Measurements from ENCODE around the gene SLC18A3. TPM values are rescaled to one million over a fixed set of nuclear protein-coding genes. Genes with fewer than 3 reads are reported as not detected.

Gene SLC18A3
- total RNA-seq, 1 donor from 2014 or later, result not detected

- H3K4me3 ChIP-seq (ENCODE audit: low read depth, low read length), result no peak overlapping the region
- H3K27me3 ChIP-seq (ENCODE audit: control insufficient read depth, insufficient read depth, low read length), result peaks cover 85% of the 10 kb centered on the region
- TF ChIP-seq, protein P1, sequence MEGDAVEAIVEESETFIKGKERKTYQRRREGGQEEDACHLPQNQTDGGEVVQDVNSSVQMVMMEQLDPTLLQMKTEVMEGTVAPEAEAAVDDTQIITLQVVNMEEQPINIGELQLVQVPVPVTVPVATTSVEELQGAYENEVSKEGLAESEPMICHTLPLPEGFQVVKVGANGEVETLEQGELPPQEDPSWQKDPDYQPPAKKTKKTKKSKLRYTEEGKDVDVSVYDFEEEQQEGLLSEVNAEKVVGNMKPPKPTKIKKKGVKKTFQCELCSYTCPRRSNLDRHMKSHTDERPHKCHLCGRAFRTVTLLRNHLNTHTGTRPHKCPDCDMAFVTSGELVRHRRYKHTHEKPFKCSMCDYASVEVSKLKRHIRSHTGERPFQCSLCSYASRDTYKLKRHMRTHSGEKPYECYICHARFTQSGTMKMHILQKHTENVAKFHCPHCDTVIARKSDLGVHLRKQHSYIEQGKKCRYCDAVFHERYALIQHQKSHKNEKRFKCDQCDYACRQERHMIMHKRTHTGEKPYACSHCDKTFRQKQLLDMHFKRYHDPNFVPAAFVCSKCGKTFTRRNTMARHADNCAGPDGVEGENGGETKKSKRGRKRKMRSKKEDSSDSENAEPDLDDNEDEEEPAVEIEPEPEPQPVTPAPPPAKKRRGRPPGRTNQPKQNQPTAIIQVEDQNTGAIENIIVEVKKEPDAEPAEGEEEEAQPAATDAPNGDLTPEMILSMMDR (IDR thresholded peaks at IDR 0.05; ENCODE audit: insufficient read depth, low read length, poor library complexity, severe bottlenecking), result no peak
- DNase-seq (ENCODE audit: low read depth), result no peak
- H3K36me3 ChIP-seq (ENCODE audit: control insufficient read depth, insufficient read depth, low read length), result no peaks in the 10 kb centered on the region
Measured at GRCh38 chr10:49610458-49611165, 502 bp downstream of the SLC18A3 start.

DNA sequence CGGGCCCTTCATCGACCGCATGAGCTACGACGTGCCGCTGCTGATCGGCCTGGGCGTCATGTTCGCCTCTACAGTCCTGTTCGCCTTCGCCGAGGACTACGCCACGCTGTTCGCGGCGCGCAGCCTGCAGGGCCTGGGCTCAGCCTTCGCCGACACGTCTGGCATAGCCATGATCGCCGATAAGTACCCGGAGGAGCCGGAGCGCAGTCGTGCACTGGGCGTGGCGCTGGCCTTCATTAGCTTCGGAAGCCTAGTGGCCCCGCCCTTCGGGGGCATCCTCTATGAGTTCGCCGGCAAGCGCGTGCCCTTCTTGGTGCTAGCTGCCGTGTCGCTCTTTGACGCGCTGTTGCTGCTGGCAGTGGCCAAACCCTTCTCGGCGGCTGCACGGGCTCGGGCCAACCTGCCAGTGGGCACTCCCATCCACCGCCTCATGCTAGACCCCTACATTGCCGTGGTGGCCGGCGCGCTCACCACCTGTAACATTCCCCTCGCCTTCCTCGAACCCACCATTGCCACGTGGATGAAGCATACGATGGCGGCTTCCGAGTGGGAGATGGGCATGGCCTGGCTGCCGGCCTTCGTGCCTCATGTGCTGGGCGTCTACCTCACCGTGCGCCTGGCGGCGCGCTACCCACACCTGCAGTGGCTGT lies 1.2 kb downstream of the SLC18A3 start:
- no peak for DNase-seq (ENCODE audit: low read depth)
- Histone ChIP-seq H3K36me3 (ENCODE audit: control insufficient read depth, insufficient read depth, low read length) (no peaks in the 10 kb centered on the region), H3K27me3 (ENCODE audit: control insufficient read depth, insufficient read depth, low read length) (peaks cover 91% of the 10 kb centered on the region), H3K4me3 (ENCODE audit: low read depth, low read length) (no peak overlapping the region)
- TF ChIP-seq, protein P1 (IDR thresholded peaks at IDR 0.05; ENCODE audit: insufficient read depth, low read length, poor library complexity, severe bottlenecking), result no peak

GRCh38 chr10:49611816-49612512 lies 1.9 kb downstream of the SLC18A3 start:
- no peak for DNase-seq (ENCODE audit: low read depth)
- Histone ChIP-seq H3K27me3 (ENCODE audit: control insufficient read depth, insufficient read depth, low read length) (peaks cover 96% of the 10 kb centered on the region), H3K36me3 (ENCODE audit: control insufficient read depth, insufficient read depth, low read length) (no peaks in the 10 kb centered on the region), H3K4me3 (ENCODE audit: low read depth, low read length) (no peak overlapping the region)
- TF ChIP-seq, protein P1 (IDR thresholded peaks at IDR 0.05; ENCODE audit: insufficient read depth, low read length, poor library complexity, severe bottlenecking), result no peak

- TF ChIP-seq, protein P1 (IDR thresholded peaks at IDR 0.05; ENCODE audit: insufficient read depth, low read length, poor library complexity, severe bottlenecking), result no peak
- Histone ChIP-seq H3K27me3 (ENCODE audit: control insufficient read depth, insufficient read depth, low read length) (peaks cover 94% of the 10 kb centered on the region), H3K36me3 (ENCODE audit: control insufficient read depth, insufficient read depth, low read length) (no peaks in the 10 kb centered on the region), H3K4me3 (ENCODE audit: low read depth, low read length) (no peak overlapping the region)
- DNase-seq (ENCODE audit: low read depth), result no peak
Measured at GRCh38 chr10:49612513-49613164, 2.5 kb downstream of the SLC18A3 start.

GRCh38 chr10:49613165-49613881 lies 3.2 kb downstream of the SLC18A3 start:
- Histone ChIP-seq H3K36me3 (ENCODE audit: control insufficient read depth, insufficient read depth, low read length) (no peaks in the 10 kb centered on the region), H3K27me3 (ENCODE audit: control insufficient read depth, insufficient read depth, low read length) (peaks cover 90% of the 10 kb centered on the region), H3K4me3 (ENCODE audit: low read depth, low read length) (no peak overlapping the region)
- DNase-seq (ENCODE audit: low read depth), result no peak
- TF ChIP-seq, protein P1 (IDR thresholded peaks at IDR 0.05; ENCODE audit: insufficient read depth, low read length, poor library complexity, severe bottlenecking), result no peak
